ENCODE results near the gene FARP1.

The FARP1 gene

DNA sequence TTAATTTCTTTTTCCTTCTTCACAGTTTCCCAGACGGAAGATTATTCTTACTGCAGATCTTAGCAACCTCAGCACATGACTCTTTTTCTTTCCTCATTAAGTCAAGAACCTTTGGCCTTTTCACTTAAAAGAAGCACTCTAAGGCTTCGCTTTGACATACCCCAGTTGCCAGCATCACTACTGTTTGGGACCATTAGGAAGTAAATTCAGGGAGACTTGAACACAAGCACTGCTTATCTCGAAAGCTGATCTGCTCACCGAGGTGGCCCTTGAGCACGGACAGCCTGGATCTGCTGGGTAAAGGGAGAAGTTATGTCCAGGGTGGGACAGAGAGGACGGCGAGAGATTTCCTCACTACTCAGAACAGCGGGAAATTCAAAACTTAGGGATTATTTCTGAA, 185.6 kb downstream of the FARP1 start:
- TF ChIP-seq, protein P1, sequence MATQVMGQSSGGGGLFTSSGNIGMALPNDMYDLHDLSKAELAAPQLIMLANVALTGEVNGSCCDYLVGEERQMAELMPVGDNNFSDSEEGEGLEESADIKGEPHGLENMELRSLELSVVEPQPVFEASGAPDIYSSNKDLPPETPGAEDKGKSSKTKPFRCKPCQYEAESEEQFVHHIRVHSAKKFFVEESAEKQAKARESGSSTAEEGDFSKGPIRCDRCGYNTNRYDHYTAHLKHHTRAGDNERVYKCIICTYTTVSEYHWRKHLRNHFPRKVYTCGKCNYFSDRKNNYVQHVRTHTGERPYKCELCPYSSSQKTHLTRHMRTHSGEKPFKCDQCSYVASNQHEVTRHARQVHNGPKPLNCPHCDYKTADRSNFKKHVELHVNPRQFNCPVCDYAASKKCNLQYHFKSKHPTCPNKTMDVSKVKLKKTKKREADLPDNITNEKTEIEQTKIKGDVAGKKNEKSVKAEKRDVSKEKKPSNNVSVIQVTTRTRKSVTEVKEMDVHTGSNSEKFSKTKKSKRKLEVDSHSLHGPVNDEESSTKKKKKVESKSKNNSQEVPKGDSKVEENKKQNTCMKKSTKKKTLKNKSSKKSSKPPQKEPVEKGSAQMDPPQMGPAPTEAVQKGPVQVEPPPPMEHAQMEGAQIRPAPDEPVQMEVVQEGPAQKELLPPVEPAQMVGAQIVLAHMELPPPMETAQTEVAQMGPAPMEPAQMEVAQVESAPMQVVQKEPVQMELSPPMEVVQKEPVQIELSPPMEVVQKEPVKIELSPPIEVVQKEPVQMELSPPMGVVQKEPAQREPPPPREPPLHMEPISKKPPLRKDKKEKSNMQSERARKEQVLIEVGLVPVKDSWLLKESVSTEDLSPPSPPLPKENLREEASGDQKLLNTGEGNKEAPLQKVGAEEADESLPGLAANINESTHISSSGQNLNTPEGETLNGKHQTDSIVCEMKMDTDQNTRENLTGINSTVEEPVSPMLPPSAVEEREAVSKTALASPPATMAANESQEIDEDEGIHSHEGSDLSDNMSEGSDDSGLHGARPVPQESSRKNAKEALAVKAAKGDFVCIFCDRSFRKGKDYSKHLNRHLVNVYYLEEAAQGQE (IDR thresholded peaks at IDR 0.05; ENCODE audit: insufficient read depth in 1 of 2, low read depth in 2 of 2, low read length in 2 of 2): no peak
- TF ChIP-seq SIN3A (IDR thresholded peaks at IDR 0.05; ENCODE audit: borderline replicate concordance, insufficient read depth, low read length) (no peak), TAF1 (IDR thresholded peaks at IDR 0.05; ENCODE audit: borderline replicate concordance, insufficient read depth, low read length) (no peak), FOXP2 (optimal IDR thresholded peaks at IDR 0.05; ENCODE audit: borderline replicate concordance, extremely low read depth, extremely low read length, insufficient read depth) (no peak), POLR2AphosphoS5 (IDR thresholded peaks at IDR 0.05; ENCODE audit: low read depth, low read length) (no peak)

DNA sequence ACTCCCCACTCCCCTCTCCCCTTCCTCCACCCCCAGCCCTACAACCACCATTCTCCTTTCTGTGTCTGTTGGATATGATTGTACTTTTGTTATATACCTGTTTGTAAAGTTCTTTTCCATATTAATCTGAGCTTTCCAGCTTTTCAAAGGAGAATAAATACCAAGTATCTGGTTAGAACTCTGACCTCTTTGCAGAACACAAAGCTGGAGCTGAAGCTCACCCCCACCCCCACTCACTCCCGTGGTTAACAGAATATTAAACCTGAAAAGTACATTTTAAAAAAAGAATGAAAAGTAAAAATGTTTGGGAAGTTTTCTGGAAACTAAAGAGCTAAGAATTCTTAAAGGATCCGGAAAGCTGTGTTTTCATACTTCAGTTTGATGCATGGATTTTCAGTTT, 189.3 kb downstream of the FARP1 start:
- no peak for TF ChIP-seq POLR2AphosphoS5 (IDR thresholded peaks at IDR 0.05; ENCODE audit: low read depth, low read length)
- TF ChIP-seq FOXP2 (optimal IDR thresholded peaks at IDR 0.05; ENCODE audit: borderline replicate concordance, extremely low read depth, extremely low read length, insufficient read depth): no peak
- TF ChIP-seq TAF1 (IDR thresholded peaks at IDR 0.05; ENCODE audit: borderline replicate concordance, insufficient read depth, low read length): no peak
- TF ChIP-seq, protein P1 (IDR thresholded peaks at IDR 0.05; ENCODE audit: insufficient read depth in 1 of 2, low read depth in 2 of 2, low read length in 2 of 2): no peak
- TF ChIP-seq SIN3A (IDR thresholded peaks at IDR 0.05; ENCODE audit: borderline replicate concordance, insufficient read depth, low read length): no peak

DNA sequence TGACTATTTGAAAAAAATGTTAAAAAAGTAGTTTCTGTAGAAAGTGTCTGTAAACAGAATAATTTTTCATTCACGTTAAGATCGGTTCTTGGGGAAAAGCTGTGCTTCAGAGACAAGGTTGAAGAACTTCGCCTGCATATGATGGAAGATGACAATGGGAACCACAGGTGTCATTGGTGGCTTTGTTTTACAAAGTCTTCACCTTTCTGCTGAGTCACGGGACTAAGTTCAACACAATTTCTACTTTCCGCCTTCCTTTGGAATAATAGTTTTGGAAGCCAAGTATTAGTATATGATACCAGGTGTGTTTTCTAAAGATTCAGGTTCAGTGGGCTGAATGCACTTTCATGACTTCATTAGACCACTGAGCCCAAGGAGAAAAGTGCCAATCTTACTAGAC, 189.8 kb downstream of the FARP1 start:
- TF ChIP-seq SIN3A (IDR thresholded peaks at IDR 0.05; ENCODE audit: borderline replicate concordance, insufficient read depth, low read length): no peak
- no peak for TF ChIP-seq TAF1 (IDR thresholded peaks at IDR 0.05; ENCODE audit: borderline replicate concordance, insufficient read depth, low read length)
- TF ChIP-seq FOXP2 (optimal IDR thresholded peaks at IDR 0.05; ENCODE audit: borderline replicate concordance, extremely low read depth, extremely low read length, insufficient read depth): no peak
- TF ChIP-seq POLR2AphosphoS5 (IDR thresholded peaks at IDR 0.05; ENCODE audit: low read depth, low read length): no peak
- TF ChIP-seq, protein P1 (IDR thresholded peaks at IDR 0.05; ENCODE audit: insufficient read depth in 1 of 2, low read depth in 2 of 2, low read length in 2 of 2): no peak

DNA sequence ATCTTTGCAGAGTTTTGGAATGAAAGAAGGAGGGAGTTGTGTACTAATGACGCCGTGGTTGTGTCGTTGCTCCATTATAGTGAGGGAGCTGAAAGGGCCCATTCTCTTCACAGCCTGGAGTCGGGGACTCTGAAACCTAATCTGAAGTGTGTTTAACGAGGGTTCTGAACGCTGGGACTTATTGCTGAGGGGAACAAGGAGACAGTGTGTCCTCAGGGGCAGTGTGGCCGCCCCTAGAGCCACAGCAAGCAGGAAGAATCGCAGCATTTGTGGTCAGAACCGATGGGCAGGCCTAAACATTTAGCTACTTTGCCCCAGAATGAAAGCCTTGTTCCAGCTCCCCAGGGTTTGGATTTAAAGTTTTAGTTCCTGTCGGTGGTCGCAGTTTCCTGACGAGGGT, 190.6 kb downstream of the FARP1 start:
- TF ChIP-seq FOXP2 (optimal IDR thresholded peaks at IDR 0.05; ENCODE audit: borderline replicate concordance, extremely low read depth, extremely low read length, insufficient read depth) (no peak), SIN3A (IDR thresholded peaks at IDR 0.05; ENCODE audit: borderline replicate concordance, insufficient read depth, low read length) (no peak), POLR2AphosphoS5 (IDR thresholded peaks at IDR 0.05; ENCODE audit: low read depth, low read length) (no peak)
- TF ChIP-seq, protein P1 (IDR thresholded peaks at IDR 0.05; ENCODE audit: insufficient read depth in 1 of 2, low read depth in 2 of 2, low read length in 2 of 2): no peak

DNA sequence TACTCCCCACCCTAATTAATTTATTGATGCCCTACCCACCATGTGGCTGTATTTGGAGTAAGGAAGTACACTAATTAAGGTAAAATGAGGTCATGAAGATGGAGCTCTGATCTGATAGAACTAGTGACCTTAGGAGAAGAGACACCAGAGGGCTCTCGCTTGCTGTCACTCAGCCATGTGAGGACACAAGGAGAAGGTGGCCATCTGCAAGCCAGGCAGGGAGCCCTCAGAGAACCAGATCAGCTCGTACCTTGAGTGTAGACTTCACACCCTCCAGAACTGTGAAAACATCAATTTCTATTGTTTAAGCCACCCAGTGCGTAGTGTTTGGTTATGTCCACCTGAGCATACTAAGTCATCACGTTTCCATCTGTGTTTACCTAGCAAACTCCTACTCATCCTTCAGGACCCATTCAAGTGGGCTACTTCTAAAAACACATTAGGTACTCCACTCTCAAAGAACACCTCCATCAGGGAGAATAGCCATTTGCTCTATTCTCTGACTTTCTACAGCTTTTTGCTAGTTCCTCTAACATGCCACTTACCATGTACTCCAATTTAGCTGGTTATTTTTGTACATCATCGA, 191.8 kb downstream of the FARP1 start:
- TF ChIP-seq SIN3A (IDR thresholded peaks at IDR 0.05; ENCODE audit: borderline replicate concordance, insufficient read depth, low read length) (no peak), TAF1 (IDR thresholded peaks at IDR 0.05; ENCODE audit: borderline replicate concordance, insufficient read depth, low read length) (no peak), FOXP2 (optimal IDR thresholded peaks at IDR 0.05; ENCODE audit: borderline replicate concordance, extremely low read depth, extremely low read length, insufficient read depth) (no peak), POLR2AphosphoS5 (IDR thresholded peaks at IDR 0.05; ENCODE audit: low read depth, low read length) (no peak)

Data from PFSK-1 (cell line).